Stimulated activated CD4-positive, alpha-beta T cell treated with anti-CD3 and anti-CD28 coated beads, Interleukin-4, amount 100 ng/mL, for 1 hour (primary cell): ENCODE measurements around the gene MBD3L3.
"Not testable (repeated sequence)": the region's sequence is repeated elsewhere in the genome, so short reads cannot be mapped to it uniquely, and the experiment has no call there.

ENCODE experiments used
- DNase-seq: peaks from one replicate; pipeline ENCODE4 v3.0.0-alpha.2; 2020

Gene MBD3L3

DNA sequence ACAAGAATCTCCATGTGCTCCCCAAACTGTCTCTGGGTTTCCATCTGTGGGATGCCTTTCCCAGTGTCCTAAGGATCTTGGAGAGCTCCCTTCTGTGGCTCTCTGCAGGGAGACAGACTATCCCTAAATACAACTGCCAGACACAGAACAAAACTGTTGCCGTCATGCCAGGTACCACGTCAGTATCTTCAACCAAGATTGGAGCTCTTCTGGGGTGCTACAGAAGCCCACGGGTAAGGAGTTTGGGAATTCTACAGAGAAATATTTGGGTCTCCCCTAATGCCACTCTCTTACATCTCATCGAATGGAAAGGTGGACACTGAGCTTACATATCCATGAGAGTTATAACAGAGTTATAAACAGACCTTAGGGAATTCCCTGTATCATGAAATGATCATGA, 4.9 kb upstream of the MBD3L3 start:
- no peak for DNase-seq

DNA sequence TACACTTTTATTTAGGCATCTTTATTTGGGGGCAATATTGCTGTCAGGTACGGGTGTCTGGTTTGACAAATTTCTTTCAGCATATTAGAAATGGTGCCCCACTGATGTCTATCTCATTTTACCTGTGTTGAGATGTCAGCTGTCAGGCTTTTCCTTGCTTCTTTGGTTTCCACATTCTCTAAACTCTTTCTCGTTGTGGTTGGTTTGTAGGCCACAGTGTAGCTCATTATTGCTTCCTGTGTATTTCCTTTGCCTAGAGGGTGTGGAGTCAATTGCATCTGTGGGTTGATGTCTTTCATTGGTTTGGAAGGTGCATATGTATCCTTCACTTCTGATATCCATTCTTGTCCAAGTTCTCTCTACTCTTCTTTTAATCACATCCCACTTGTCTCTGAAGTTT, 1.5 kb upstream of the MBD3L3 start:
- not testable (repeated sequence) for DNase-seq

DNA sequence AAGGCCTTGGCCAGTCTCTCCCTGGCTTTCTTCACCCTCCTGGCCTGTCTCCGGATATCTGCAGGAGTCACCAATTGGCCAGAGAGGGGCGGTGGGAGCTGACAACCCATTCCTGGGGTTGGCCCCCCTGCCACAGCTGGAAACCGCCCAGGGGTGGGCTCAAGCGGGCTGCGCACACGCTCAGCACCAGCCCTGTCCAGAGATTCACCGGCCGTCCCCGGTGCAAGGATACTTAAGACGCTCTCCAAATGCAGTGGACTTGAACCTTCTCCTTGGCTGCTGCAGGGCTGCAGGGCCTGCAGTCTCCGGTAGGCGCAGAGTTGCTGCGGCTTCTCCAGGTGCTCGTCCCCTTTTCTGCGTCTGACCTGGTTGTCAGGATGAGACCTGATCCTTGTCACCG, 2.1 kb downstream of the MBD3L3 start:
- not testable (repeated sequence) for DNase-seq

DNA sequence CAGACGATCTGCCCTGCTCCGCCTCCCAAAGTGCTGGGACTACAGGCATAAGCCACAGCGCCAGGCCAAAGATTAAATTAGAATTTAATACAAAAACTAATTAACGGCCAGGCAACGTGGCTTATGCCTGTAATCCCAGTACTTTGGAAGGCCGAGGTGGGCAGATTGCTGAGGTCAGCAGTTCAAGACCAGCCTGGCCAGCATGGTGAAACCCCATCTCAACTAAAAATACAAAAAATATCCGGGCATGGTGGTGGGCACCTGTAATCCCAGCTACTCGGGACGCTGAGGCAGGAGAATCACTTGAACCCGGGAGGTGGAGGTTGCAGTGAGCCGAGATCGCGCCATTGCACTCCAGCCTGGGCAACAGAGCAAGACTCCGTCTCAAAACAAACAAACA, 2.8 kb downstream of the MBD3L3 start:
- DNase-seq = not testable (repeated sequence)

DNA sequence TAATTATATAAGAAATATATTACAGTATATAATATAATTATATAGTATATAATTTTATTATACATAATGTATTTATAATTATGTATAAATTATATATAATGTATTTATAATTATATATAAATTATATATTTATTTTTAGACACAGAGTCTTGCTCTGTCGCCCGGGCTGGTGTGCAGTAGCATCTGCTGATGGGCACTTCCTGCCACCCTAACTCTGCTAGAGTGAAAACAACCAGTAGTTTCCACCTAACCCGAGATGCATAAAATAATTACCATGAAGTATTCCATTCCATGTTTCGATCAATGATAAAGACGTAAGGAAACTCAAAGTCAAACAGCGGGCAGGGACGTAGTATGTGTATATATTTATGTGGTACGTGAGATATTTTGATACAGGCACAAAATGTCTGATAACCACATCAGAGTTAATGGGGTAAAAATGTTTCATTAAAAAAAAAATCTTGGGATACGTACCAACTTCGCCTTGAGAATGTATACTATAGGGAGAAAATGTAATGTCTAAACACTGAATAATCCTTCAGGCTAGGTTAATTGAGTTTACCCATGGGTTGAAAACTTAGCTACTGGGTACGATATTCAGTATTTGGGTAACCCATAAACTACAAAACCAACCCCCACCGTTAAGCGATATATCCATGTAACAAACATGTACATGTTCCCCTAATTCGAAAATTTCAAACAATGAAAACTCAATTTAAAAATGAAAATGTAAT, 3.7 kb downstream of the MBD3L3 start:
- DNase-seq = not testable (repeated sequence)

DNA sequence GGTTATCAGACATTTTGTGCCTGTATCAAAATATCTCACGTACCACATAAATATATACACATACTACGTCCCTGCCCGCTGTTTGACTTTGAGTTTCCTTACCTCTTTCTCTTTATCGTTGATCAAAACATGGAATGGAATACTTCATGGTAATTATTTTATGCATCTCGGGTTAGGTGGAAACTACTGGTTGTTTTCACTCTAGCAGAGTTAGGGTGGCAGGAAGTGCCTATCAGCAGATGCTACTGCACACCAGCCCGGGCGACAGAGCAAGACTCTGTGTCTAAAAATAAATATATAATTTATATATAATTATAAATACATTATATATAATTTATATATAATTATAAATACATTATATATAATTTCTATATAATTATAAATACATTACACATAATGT, 5.6 kb downstream of the MBD3L3 start:
- DNase-seq = not testable (repeated sequence)

DNA sequence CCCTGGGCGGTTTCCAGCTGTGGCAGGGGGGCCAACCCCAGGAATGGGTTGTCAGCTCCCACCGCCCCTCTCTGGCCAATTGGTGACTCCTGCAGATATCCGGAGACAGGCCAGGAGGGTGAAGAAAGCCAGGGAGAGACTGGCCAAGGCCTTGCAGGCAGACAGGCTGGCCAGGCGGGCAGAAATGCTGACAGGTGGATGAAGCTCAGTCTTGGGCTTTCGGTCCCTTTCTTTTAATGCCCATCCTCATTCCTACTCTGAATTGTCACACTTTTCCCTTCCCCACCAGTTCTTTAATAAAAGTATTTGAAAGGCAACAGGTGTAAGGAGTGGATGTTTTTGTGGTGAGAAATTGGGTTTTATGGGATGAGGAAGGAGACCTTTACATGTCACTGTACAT, 7.1 kb downstream of the MBD3L3 start:
- DNase-seq = not testable (repeated sequence)

DNA sequence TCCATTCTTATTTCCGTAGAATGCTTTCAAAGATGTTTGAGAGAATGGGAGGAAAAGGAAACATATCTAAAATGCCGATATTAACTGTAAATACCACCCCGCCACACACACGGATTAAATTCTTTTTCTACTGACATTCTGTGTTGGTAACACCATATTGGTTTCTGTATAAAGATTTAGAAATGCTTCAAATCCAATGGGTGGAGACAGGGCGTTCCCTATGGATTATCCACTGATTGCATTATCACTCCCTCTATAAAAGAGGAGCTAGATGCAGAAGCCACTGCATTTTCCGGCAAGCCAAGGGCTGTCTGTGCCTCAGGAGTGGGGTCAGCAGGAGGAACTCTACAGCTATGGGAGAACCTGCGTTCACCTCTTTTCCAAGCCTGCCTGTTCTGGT, 9.5 kb downstream of the MBD3L3 start, which contains the start of gene MBD3L2:
MBD3L2 (plus strand) TSS at position 301 of the 400 bp plus-strand sequence; CDS start at position 354, 53 bp downstream.
- DNase-seq = not testable (repeated sequence)

DNA sequence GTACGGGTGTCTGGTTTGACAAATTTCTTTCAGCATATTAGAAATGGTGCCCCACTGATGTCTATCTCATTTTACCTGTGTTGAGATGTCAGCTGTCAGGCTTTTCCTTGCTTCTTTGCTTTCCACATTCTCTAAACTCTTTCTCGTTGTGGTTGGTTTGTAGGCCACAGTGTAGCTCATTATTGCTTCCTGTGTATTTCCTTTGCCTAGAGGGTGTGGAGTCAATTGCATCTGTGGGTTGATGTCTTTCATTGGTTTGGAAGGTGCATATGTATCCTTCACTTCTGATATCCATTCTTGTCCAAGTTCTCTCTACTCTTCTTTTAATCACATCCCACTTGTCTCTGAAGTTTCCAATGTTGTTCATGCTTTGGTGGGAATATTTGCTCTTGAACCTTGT, 16.9 kb downstream of the MBD3L3 start:
- not testable (repeated sequence) for DNase-seq

DNA sequence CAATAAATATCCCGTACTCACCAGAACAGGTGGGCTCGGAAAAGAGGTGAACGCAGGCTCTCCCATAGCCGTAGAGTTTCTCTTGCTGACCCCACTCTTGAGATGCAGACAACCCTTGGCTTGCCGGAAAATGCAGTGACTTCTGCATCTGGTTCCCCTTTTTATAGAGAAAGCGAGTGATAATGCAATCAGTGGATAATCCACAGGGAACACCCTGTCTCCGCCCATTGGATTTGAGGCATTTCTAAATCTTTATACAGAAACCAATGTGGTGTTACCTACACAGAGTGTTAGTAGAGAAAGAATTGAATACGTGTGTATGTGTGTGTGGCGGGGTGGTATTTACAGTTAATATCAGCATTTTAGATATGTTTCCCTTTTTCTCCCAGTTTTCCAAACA, 18.4 kb downstream of the MBD3L3 start, which contains the start of gene MBD3L4:
MBD3L4 (minus strand) TSS at position 101 of the 400 bp plus-strand sequence; CDS start at position 66, 35 bp downstream.
- not testable (repeated sequence) for DNase-seq

DNA sequence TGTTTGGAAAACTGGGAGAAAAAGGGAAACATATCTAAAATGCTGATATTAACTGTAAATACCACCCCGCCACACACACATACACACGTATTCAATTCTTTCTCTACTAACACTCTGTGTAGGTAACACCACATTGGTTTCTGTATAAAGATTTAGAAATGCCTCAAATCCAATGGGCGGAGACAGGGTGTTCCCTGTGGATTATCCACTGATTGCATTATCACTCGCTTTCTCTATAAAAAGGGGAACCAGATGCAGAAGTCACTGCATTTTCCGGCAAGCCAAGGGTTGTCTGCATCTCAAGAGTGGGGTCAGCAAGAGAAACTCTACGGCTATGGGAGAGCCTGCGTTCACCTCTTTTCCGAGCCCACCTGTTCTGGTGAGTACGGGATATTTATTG, 28.2 kb downstream of the MBD3L3 start, which contains the start of gene MBD3L5:
MBD3L5 (plus strand) TSS at position 301 of the 400 bp plus-strand sequence; CDS start at position 335, 34 bp downstream.
- DNase-seq = not testable (repeated sequence)

DNA sequence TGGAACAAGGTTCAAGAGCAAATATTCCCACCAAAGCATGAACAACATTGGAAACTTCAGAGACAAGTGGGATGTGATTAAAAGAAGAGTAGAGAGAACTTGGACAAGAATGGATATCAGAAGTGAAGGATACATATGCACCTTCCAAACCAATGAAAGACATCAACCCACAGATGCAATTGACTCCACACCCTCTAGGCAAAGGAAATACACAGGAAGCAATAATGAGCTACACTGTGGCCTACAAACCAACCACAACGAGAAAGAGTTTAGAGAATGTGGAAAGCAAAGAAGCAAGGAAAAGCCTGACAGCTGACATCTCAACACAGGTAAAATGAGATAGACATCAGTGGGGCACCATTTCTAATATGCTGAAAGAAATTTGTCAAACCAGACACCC, 29.7 kb downstream of the MBD3L3 start:
- DNase-seq = not testable (repeated sequence)

DNA sequence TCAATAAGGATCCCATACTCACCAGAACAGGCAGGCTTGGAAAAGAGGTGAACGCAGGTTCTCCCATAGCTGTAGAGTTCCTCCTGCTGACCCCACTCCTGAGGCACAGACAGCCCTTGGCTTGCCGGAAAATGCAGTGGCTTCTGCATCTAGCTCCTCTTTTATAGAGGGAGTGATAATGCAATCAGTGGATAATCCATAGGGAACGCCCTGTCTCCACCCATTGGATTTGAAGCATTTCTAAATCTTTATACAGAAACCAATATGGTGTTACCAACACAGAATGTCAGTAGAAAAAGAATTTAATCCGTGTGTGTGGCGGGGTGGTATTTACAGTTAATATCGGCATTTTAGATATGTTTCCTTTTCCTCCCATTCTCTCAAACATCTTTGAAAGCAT, 37.1 kb downstream of the MBD3L3 start, which contains the start of gene MBD3L2B:
MBD3L2B (minus strand) TSS at position 101 of the 400 bp plus-strand sequence; CDS start at position 67, 34 bp downstream.
- DNase-seq = not testable (repeated sequence)

DNA sequence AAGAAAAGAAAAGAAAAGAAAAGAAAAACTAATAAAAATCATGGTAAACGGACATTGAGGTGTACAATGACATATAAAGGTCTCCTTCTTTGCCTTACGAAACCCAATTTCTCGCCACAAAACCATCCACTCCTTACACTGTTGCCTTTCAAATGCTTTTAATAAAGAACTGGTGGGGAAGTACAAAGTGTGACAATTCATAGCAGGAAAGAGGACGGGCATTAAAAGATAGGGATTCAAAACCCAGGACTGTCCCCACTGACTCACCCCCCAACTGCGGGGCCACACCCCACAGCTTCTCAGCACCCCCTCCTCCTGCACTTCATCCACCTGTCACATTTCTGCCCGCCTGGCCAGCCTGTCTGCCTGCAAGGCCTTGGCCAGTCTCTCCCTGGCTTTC, 39.6 kb downstream of the MBD3L3 start:
- no peak for DNase-seq

DNA sequence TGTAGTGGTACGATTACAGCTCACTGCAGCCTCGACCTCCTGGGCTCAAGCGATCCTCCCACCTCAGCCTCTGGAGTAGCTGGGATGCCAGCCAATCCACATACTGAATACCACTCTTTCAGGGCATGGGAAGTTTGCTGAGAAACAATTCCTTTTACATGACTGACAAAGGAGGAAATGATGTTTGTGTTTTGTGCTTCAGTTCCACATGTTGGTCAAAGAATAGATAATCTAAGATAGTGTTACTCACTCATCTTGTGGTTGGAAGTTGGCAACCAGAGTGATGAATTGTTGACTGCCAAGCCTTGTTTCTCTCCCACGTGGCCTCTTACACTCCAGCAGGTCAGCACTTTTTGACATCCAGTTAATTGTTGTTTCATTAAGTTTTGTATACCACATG, 44.8 kb downstream of the MBD3L3 start:
- DNase-seq = no peak

DNA sequence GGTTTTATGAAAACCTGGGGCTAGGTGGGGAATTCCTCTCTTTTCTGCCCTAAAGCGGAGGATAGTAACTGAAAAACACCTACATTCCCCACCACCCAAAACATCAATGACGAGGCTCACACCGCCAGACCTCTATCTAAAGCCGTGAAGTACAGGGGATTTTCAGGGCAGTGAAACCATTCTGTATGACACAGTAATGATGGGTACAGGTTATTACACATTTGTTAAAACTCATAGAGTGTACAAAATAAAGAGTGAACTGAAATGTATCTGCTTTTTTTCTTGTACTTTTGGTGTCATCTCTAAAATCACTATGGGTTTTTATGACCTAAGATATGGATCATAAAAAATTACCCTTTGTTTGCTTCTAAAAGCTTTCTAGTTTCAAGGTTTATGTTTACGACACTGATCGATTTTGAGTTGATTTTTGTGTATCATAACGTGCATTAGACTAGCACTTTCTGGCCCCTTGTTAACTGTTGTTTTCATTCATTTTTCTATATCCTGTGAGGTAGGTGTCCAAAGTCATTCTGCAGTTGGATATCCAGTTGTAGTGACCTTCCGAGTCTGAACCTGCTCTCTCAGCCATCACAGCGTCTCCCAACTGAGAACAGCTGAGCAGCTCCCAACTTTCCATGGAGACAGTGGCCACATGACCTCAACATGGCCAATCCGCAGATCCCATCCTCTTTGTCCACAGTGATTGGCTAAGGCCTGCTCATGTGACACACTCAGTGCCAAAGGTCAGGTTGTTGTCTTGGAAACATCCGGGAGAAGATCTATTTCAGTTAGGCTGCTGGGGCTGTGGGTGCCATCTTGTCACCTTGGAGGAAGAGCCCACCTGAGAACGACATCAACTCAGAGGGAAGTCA, 47.5 kb downstream of the MBD3L3 start:
- DNase-seq = peak; percentile 16

DNA sequence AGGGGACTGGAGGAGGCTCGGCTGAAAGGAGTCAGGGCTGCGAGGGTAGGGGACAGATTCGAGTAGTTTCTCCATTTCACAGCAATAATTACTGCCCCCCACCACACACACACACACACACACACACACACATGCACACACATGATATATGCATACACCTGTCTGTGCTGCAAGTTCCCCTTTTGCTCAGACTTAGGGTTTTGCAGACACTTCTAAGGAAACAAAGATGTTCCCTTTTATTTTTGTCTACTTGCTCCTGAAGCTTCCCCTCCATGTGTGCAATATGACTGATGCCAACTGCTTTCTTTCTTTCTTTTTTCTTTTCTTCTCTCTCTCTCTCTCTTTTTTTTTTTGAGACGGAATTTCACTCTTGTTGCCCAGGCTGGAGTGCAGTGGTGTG, 50.6 kb downstream of the MBD3L3 start:
- no peak for DNase-seq
